H1 (cell line): ENCODE data around the gene ADGRG7. TPM values are rescaled to one million over a fixed set of nuclear protein-coding genes. Genes with fewer than 3 reads are reported as not detected.

Experiments
- CHD2 ChIP-seq: IDR thresholded peaks from 2 replicates; pipeline ENCODE4 v1.6.1; 2012; ENCODE audit warnings: low read length, improper control_type of control experiment
- GABPA ChIP-seq: IDR thresholded peaks from 2 replicates; pipeline ENCODE4 v1.6.1; 2011; ENCODE audit warnings: mild to moderate bottlenecking, low read length, moderate library complexity, borderline replicate concordance; ENCODE audit not compliant: insufficient read depth
- RFX5 ChIP-seq: IDR thresholded peaks from 2 replicates; pipeline ENCODE4 v1.6.1; 2011; ENCODE audit warnings: low read depth, low read length, improper control_type of control experiment, borderline replicate concordance
- RXRA ChIP-seq: IDR thresholded peaks from 2 replicates; pipeline ENCODE4 v1.6.1; 2011; ENCODE audit warnings: low read depth, mild to moderate bottlenecking, low read length, moderate library complexity; ENCODE audit not compliant: insufficient read depth
- SIN3A ChIP-seq, 2 experiments: IDR thresholded peaks in 1 of 2; conservative IDR thresholded peaks in 1 of 2; 2 replicates each; pipeline ENCODE4 v1.6.1; 2011 to 2012; ENCODE audit warnings: low read length in 2 of 2, improper control_type of control experiment in 1 of 2, low read depth in 1 of 2, mild to moderate bottlenecking in 1 of 2
- polyA plus RNA-seq, 7 experiments: library from polyadenylated mRNA; depleted of rRNA in 3 of 7; stranded (reverse) in 5 of 7; unstranded in 2 of 7; fragments of >200 nt in 5 of 7; fragments of 200-250 nt in 2 of 7; gene quantifications; 1 replicate in 5 of 7; 2 replicates in 1 of 7; 4 replicates in 1 of 7; pipeline versions ENCODE4 v1.2.1 to v1.2.3, GENCODE V29; 2011 to 2013; ENCODE audit warnings: missing spikeins in 2 of 7, mixed read lengths in 2 of 7
- total RNA-seq: library from RNA; stranded (reverse); fragmentation: NEBNext Ultra II Directional; extraction: Animal tissue kit (Norgen Biotek cat#: 25700); gene quantifications from 2 replicates; pipeline ENCODE4 v1.2.1, GENCODE V29; 2021

The ADGRG7 gene
- total and polyA plus RNA-seq, 2 of the 8 experiments (the other 6 are each of a cell fraction or from before 2014, with no cell fraction given): not detected

GRCh38 chr3:100725935-100726513 lies 116.6 kb downstream of the ADGRG7 start (continued):
- TF ChIP-seq RFX5 (no peak), GABPA (no peak), CHD2 (no peak), RXRA (no peak), SIN3A (conservative IDR thresholded peaks at IDR 0.05 in 1 of 2, IDR thresholded peaks at IDR 0.05 in 1 of 2; ENCODE audit: low read depth in 1 of 2, low read length in 2 of 2) (no peak)
